Neural cell (in vitro differentiated cells): ENCODE results near the gene PIP5K1A. TPM values are rescaled to one million over a fixed set of nuclear protein-coding genes. Genes with fewer than 3 reads are reported as not detected.

Experiments used
- H2AFZ ChIP-seq: fragments of 200-600, 300-800 bp; sonication (generic), shearing (Covaris generic); 2 replicates; pipeline ENCODE4 v1.6.0; 2014; ENCODE audit warnings: low read depth, mild to moderate bottlenecking, antibody characterized with exemption, low read length, moderate library complexity
- H3F3A ChIP-seq: fragments of 200-600 bp; shearing (Covaris generic); 2 replicates; pipeline ENCODE4 v1.6.1; 2016; ENCODE audit warnings: mild to moderate bottlenecking, moderate library complexity, mixed read lengths, antibody characterized with exemption, low read length; ENCODE audit not compliant: insufficient read depth, poor library complexity, severe bottlenecking
- H3K27ac ChIP-seq: fragments of 200-600, 300-800 bp; sonication (generic), shearing (Covaris generic); 2 replicates; pipeline ENCODE4 v1.5.1; 2014; ENCODE audit warnings: mild to moderate bottlenecking, low read length, moderate library complexity
- H3K27me3 ChIP-seq: fragments of 300-800, 200-600 bp; sonication (generic), shearing (Covaris generic); 2 replicates; pipeline ENCODE4 v1.6.0; 2014; ENCODE audit warnings: mild to moderate bottlenecking, low read depth, low read length, moderate library complexity; ENCODE audit not compliant: insufficient read depth
- H3K36me3 ChIP-seq: fragments of 300-800, 200-600 bp; sonication (generic), shearing (Covaris generic); 2 replicates; pipeline ENCODE4 v1.5.1; 2014; ENCODE audit warnings: mild to moderate bottlenecking, antibody characterized with exemption, low read length, moderate library complexity; ENCODE audit not compliant: insufficient read depth
- H3K4me2 ChIP-seq: fragments of 300-800, 200-600 bp; sonication (generic), shearing (Covaris generic); 2 replicates; pipeline ENCODE4 v1.6.0; 2014; ENCODE audit warnings: mild to moderate bottlenecking, low read length
- H3K4me3 ChIP-seq: fragments of 300-800, 200-600 bp; sonication (generic), shearing (Covaris generic); 2 replicates; pipeline ENCODE4 v1.5.1; 2014; ENCODE audit warnings: mild to moderate bottlenecking, low read length, moderate library complexity
- H3K79me2 ChIP-seq: fragments of 200-600 bp; shearing (Covaris generic); replicated peaks from 2 replicates; pipeline ENCODE4 v1.6.0; 2014; ENCODE audit warnings: mild to moderate bottlenecking, low read length, moderate library complexity; ENCODE audit not compliant: insufficient read depth
- H3K9ac ChIP-seq: fragments of 300-800, 200-600 bp; sonication (generic), shearing (Covaris generic); 2 replicates; pipeline ENCODE4 v1.6.1; 2016; ENCODE audit warnings: mild to moderate bottlenecking, low read length, mixed read lengths
- H3K9me2 ChIP-seq: fragments of 200-600 bp; shearing (Covaris generic); 2 replicates; pipeline ENCODE4 v1.6.1; 2016; ENCODE audit warnings: mild to moderate bottlenecking, low read length, mixed read lengths; ENCODE audit not compliant: insufficient read depth
- H3K9me3 ChIP-seq: fragments of 200-600, 300-800 bp; sonication (generic), shearing (Covaris generic); 2 replicates; pipeline ENCODE4 v1.6.1; 2016; ENCODE audit warnings: mild to moderate bottlenecking, mixed run types, low read length, moderate library complexity, mixed read lengths
- H4K20me1 ChIP-seq: fragments of 200-600 bp; shearing (Covaris generic); 2 replicates; pipeline ENCODE4 v1.6.1; 2016; ENCODE audit warnings: mild to moderate bottlenecking, mixed run types; ENCODE audit not compliant: insufficient read depth
- CTCF ChIP-seq: fragments of 450-650 bp; IDR thresholded peaks from 2 replicates; pipeline ENCODE4 v1.5.1; 2014; ENCODE audit warnings: antibody characterized with exemption, mild to moderate bottlenecking, moderate library complexity; ENCODE audit not compliant: poor library complexity, severe bottlenecking
- EP300 ChIP-seq: fragments of 450-650 bp; conservative IDR thresholded peaks from 2 replicates; pipeline ENCODE4 v1.6.1; 2014; ENCODE audit warnings: antibody characterized with exemption, mild to moderate bottlenecking, moderate library complexity; ENCODE audit not compliant: poor library complexity, severe bottlenecking
- EZH2 ChIP-seq: fragments of 200-600, 300-800 bp; shearing (Covaris generic), sonication (generic); IDR thresholded peaks from 2 replicates; pipeline ENCODE4 v1.6.1; 2014; ENCODE audit warnings: antibody characterized with exemption, low read length, borderline replicate concordance, mild to moderate bottlenecking; ENCODE audit not compliant: insufficient read depth, poor library complexity, severe bottlenecking
- MXI1 ChIP-seq: fragments of 450-650 bp; conservative IDR thresholded peaks from 2 replicates; pipeline ENCODE4 v1.6.1; 2014; ENCODE audit warnings: antibody characterized with exemption, mild to moderate bottlenecking; ENCODE audit not compliant: poor library complexity, severe bottlenecking
- POLR2AphosphoS5 ChIP-seq: IDR thresholded peaks from 2 replicates; pipeline ENCODE4 v1.6.1; 2012
- RAD21 ChIP-seq: fragments of 450-650 bp; conservative IDR thresholded peaks from 2 replicates; pipeline ENCODE4 v1.6.1; 2014; ENCODE audit warnings: antibody characterized with exemption, mild to moderate bottlenecking, moderate library complexity
- SMC3 ChIP-seq: fragments of 450-650 bp; conservative IDR thresholded peaks from 2 replicates; pipeline ENCODE4 v1.6.1; 2014; ENCODE audit warnings: antibody characterized with exemption, mild to moderate bottlenecking, moderate library complexity; ENCODE audit not compliant: poor library complexity
- TAF1 ChIP-seq: IDR thresholded peaks from 2 replicates; pipeline ENCODE4 v1.6.1; 2012; ENCODE audit warnings: low read depth
- polyA plus RNA-seq: library from polyadenylated mRNA; depleted of rRNA; stranded (reverse); fragments of >200 nt; gene quantifications from 2 replicates; pipeline ENCODE4 v1.2.3, GENCODE V29; 2014
- TF ChIP-seq, protein P1 (sequence below): IDR thresholded peaks from 2 replicates; pipeline ENCODE4 v1.6.1; 2012; ENCODE audit warnings: borderline replicate concordance

Gene PIP5K1A
- polyA plus RNA-seq, 1 donor from 2014 or later, result 66.4 TPM

- Histone ChIP-seq H3K4me3 (peak overlapping the region; percentile 83), H4K20me1 (no peaks in the 10 kb centered on the region), H2AFZ (peak overlapping the region; percentile 99)
Measured at GRCh38 chr1:151281225-151281968, 83.0 kb downstream of the PIP5K1A start.

DNA sequence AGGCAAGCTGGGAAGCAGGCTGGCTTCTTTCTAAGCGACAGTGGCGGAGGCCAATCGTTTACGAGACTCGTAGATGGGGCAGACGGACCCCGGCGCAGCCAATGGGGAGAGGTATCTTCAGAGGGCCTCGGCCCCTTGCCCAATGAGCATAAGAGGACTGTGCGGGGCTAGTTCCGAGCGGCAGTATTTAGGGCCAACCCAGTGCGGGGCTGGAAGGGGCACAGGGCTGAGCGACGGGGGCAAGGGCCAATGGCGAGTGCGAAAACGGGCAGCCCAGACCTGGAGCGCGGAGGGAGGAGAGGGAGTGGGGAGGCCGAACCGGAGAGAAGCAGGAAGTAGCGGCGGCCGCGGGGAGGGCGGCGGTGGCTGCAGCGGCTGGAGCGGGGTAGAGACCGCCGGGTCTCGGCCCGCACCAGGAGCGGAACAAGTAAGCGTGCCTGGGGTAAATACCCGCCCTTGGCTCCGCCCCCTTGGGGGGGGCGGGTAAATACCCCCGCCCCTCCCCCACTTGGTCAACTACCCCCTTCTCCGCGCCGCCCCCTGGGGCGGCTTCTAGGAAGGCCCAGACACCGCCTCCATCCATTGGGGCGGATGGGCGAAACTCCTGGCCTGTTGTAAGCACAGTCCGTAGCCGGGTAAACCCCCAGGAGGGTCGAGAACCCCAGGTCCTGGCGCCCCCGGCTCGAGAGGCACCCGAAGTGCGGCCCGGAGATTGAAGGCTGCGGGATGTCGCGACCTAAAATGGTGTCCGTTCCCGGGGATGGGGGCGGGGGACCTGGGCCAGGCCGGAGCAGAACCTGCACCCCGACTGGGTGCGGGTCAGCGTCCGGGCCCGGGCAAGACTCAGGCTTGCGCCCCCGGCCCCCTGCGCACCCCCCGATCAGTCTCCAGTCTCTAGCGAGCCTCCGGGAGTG, 83.9 kb downstream of the PIP5K1A start, which contains the start of gene ZNF687:
TSS of gene ZNF687 (plus strand) at position 331 of the 914 bp plus-strand sequence. CDS start 3,993 bp downstream, outside the sequence.
- Histone ChIP-seq H3K79me2 (peaks cover 13% of the 10 kb centered on the region), H3F3A (no peaks in the 10 kb centered on the region), H4K20me1 (no peaks in the 10 kb centered on the region), H3K36me3 (no peaks in the 10 kb centered on the region), H3K9me3 (no peaks in the 10 kb centered on the region), H3K9me2 (no peaks in the 10 kb centered on the region), H3K9ac (peak within 1 kb of the TSS; percentile 90), H3K4me3 (peak within 1 kb of the TSS; percentile 83), H3K27me3 (no peaks in the 10 kb centered on the region), H3K27ac (peak within 1 kb of the TSS; percentile 95), H2AFZ (peak within 1 kb of the TSS; percentile 99), H3K4me2 (peak within 1 kb of the TSS; percentile 78)
- TF ChIP-seq SMC3 (no peak), TAF1 (no peak), CTCF (peak; percentile 45), EP300 (no peak)
- TF ChIP-seq, protein P1, sequence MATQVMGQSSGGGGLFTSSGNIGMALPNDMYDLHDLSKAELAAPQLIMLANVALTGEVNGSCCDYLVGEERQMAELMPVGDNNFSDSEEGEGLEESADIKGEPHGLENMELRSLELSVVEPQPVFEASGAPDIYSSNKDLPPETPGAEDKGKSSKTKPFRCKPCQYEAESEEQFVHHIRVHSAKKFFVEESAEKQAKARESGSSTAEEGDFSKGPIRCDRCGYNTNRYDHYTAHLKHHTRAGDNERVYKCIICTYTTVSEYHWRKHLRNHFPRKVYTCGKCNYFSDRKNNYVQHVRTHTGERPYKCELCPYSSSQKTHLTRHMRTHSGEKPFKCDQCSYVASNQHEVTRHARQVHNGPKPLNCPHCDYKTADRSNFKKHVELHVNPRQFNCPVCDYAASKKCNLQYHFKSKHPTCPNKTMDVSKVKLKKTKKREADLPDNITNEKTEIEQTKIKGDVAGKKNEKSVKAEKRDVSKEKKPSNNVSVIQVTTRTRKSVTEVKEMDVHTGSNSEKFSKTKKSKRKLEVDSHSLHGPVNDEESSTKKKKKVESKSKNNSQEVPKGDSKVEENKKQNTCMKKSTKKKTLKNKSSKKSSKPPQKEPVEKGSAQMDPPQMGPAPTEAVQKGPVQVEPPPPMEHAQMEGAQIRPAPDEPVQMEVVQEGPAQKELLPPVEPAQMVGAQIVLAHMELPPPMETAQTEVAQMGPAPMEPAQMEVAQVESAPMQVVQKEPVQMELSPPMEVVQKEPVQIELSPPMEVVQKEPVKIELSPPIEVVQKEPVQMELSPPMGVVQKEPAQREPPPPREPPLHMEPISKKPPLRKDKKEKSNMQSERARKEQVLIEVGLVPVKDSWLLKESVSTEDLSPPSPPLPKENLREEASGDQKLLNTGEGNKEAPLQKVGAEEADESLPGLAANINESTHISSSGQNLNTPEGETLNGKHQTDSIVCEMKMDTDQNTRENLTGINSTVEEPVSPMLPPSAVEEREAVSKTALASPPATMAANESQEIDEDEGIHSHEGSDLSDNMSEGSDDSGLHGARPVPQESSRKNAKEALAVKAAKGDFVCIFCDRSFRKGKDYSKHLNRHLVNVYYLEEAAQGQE, result no peak

More at GRCh38 chr1:151281225-151281968, 83.0 kb downstream of the PIP5K1A start:
- Histone ChIP-seq H3F3A (no peaks in the 10 kb centered on the region), H3K79me2 (peaks cover 13% of the 10 kb centered on the region), H3K9me3 (no peaks in the 10 kb centered on the region), H3K9ac (peak overlapping the region; percentile 90), H3K27me3 (no peaks in the 10 kb centered on the region), H3K36me3 (no peaks in the 10 kb centered on the region), H3K9me2 (no peaks in the 10 kb centered on the region), H3K4me2 (peak overlapping the region; percentile 56), H3K27ac (peak overlapping the region; percentile 95)
- TF ChIP-seq MXI1, result peak; percentile 90
- TF ChIP-seq POLR2AphosphoS5, result peak; percentile 85
- TF ChIP-seq RAD21, result no peak
- peak; percentile 82 for TF ChIP-seq TAF1
- peak; percentile 46 for TF ChIP-seq CTCF
- no peak for TF ChIP-seq EZH2
- no peak for TF ChIP-seq SMC3
- TF ChIP-seq, protein P1, result peak; percentile 74
- TF ChIP-seq EP300, result peak; percentile 72
